HG02798 (cell line): ENCODE data around the gene KIZ.
"Not testable (repeated sequence)": the region's sequence is repeated elsewhere in the genome, so short reads cannot be mapped to it uniquely, and the experiment has no call there.

ENCODE experiments used
- ATAC-seq: cut with Tn5 transposase; IDR thresholded peaks from one replicate; pipeline ENCODE4 v1.9.1; 2021; ENCODE audit warnings: mild to moderate bottlenecking; ENCODE audit not compliant: unreplicated experiment, poor library complexity

The KIZ gene

DNA sequence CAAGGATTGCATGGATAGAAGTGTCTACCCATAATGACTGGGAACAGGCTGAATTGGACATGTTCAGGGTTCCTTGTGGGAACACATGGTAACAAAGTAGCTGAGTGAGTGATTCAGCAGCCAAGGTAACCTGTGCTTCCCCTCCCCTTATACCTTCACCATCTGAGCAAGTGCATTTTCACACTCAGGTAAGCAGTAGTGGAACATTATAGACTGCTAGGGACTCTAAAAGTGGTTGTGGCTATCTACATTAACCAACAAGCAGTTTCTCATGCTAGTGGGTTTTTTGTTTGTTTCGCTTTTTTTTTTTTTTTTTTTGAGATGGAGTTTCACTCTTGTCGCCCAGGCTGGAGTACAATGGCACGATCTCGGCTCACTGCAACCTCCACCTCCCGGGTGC lies 41.4 kb downstream of the KIZ start:
- no peak for ATAC-seq

DNA sequence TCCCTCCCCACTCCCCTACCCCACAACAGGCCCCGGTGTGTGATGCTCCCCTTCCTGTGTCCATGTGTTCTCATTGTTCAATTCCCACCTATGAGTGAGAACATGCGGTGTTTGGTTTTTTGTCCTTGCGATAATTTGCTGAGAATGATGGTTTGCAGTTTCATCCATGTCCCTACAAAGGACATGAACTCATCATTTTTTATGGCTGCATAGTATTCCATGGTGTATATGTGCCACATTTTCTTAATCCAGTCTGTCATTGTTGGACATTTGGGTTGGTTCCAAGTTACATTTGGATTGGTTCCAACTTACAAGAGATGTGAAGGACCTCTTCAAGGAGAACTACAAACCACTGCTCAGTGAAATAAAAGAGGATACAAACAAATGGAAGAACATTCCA lies 42.2 kb downstream of the KIZ start:
- not testable (repeated sequence) for ATAC-seq

DNA sequence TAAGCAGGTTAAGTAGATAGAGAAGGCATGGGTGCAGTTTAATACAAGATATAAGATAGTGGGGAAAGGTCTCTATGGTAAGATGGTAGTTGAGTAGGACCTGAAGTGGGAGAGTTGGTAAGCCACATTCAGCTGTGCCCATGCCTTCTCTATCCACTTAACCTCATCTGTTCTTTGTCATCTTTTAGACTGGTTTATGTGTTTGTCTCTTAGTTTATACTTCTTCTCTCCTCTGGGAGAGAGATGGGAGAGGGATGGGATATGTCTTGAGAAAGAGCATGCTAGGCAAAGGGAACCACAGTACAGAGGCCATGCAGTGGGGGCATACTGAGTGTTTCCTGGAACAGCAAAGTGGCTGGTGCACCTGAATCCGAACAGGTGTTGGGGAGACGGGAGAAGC lies 46.7 kb downstream of the KIZ start:
- ATAC-seq: no peak

DNA sequence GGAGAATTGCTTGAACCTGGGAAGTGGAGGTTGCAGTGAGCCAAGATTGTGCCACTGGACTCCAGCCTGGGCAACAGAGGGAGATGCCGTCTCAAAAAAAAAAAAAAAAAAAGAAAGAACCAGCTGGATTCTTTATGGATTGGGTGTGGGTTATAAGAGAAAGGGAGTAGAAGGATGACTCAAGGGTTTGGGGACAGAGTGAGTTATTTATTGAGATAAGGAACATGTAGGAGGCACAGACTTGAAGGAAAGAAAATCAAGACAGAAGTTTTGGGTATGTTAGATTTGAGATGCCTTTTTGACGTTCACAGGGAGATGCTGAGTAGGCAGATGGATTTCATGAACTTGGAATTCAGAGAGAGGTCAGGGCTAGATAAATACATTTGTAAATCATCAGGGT lies 47.6 kb downstream of the KIZ start:
- ATAC-seq: no peak

DNA sequence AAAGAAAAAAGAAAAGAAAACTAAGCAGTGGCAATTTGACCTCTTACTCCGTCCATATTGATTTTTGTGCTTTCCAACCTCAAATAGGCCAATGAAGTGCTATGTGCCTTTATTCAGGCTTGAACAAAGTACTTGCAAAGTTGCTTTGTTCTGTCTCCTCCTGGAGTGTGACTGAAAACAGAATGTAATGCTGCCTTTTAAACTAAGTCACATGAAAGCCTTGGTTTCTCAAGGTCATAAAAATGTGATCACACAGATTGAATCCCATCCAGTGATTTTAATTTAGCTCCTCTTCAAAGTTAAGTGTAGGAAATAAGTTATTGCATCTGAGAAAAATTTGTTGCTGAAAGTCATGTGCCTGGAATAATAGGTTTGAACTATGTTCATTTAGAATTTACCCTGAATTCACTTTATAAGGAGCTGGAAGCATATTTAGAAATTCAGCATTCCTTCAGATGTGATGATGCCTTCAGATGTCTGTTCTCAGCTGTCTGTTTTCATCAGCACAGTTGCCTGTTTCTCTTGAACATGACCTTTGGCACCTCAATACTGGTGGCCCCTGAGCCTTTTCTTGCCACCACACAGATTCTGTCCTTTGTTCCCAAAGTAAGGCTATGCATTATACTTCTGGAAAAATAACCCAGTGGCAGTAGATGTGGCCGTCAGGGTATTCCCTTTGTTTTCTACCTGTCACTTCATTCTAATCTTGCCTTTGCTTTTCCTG lies 48.8 kb downstream of the KIZ start:
- no peak for ATAC-seq

DNA sequence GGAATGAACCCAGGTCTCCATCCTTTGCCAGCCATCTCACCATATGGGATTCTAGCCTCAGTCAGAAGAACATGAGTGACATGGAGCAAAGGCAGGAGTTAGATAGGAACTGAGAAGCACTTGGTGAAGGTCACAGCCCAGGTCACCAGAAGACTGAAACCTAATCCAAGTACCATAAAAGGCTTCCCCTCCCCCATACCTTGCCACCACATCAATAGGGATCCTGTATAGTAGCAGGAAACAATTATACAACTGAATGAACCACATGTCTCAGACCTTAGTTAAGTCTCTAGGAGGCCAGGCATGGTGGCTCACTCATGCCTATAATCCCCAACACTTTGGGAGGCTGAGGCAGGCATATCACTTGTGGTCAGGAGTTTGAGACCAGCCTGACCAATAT lies 49.6 kb downstream of the KIZ start:
- ATAC-seq: no peak

DNA sequence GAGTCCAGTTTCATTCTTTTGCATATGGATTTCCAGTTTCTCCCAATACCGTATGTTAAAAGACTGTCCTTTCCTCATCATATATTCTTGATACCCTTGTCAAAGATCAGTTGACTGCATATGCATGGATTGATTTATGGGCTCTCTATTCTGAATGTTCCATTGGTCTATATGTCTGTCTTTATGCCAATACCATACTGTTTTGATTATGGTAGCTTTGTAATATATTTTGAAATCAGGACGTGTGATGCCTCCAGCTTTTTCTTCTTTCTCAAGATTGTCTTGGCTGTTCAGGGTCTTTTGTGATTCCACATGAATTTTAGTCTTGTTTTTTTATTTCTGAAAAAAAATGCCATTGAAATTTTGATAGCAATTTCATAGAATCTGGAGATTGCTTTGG lies 51.9 kb downstream of the KIZ start:
- no peak for ATAC-seq

DNA sequence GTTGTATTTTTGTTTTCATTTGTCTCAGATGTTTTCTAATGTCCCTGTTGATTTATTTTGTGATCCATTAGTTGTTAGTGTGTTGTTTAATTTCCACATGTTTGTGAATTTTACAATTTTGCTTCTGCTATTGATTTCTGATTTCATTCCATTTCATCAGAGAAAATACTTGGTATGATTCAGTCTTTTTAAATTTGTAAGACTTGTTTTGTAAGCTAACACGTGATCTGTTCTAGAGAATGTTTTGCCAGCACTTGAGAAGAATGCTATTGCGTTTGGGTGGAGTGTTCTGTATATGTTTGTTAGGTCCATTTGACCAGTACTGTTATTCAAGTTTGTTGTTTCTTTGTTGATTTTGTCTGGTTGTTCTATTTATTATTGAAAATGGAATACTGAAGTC lies 53.9 kb downstream of the KIZ start:
- no peak for ATAC-seq

DNA sequence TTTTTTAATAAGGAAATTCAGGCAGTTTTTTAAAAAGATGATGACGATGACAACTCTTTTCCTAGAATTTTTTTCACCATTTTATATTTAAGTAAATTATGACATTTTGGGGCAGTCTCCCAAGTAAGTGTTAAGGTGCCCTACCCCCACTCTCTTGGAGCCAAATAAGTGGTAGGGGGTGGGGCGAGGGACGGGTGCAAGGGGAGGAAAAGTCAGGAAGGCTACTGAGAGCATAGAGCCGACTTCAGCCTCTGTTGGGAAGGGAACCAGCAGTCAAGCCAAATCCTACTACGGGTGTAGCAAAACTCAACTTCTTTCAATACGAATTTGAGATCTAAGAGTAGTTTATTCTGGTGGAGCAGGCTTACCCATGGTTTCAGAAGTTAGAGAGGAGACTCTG lies 54.4 kb downstream of the KIZ start:
- no peak for ATAC-seq

DNA sequence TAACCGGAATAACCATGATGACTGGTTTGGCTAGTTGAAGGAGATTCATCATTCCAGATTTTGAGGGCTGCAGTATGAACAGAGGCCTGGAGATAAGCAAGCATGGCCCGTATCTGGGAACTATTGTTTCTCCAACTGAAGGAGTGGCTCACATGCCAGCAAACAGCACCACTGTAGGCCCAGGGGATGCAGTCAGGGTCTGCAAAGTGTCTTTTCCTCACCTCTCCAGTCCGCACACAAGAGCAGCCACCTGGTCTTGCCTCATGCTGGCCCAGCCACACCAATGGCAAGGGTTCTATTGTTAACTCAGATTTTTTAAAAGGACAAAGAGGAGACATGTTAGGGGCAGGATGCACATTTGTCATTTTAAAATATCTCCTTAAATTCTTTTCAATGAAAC lies 55.1 kb downstream of the KIZ start:
- ATAC-seq: no peak

DNA sequence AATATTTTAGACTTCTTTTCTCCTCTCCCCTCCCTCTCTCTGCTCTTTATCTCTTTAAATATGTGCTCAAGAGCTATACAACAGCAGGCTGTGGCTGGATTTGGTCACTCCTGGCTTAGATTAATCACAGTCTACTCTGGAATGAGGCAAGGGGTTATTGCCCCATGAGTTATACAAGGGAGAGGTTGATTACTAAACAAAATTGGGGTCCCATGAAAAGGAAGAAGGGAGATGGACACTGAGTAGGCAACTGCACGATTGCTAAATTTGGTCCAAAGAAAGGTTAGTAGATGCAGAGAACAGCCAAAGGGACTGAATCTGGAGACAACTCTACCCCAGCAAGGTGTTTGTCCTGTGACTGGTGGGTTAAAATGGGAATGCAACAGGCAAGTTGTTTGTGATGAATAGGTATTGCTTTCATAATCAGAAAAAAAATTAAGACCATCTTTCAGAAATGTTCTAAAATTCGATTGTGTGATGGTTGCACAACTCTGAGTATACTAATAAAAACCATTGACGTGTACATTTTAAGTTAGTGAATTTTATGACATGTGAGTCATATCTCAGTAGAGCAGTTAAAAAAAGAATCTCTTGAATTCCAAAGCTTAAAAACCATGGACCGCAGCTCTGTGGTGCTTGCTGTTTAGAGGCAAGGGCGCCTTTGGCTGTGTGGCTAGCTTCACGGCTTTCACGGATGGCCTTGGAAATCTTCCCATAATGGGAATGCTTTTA lies 57.1 kb downstream of the KIZ start:
- ATAC-seq: no peak

DNA sequence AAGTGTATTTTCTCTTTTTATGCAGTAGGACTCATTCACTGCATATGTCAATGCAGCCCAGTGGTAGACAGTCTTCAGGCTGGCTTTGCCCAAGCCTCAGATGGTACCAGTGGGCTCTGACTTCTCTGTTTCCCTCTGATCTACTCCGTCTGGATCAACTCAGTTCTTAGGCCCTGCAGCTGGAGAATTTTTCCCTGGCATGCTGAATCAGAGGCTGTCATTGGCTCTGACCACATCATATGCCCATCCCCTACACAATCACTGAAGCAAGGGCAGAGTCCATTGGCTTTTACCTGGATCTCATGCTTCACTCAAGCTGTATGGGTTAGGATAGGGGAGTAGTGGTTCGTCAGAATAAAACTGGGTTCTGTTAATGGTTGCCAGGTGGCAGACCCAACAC lies 57.8 kb downstream of the KIZ start:
- ATAC-seq: no peak

DNA sequence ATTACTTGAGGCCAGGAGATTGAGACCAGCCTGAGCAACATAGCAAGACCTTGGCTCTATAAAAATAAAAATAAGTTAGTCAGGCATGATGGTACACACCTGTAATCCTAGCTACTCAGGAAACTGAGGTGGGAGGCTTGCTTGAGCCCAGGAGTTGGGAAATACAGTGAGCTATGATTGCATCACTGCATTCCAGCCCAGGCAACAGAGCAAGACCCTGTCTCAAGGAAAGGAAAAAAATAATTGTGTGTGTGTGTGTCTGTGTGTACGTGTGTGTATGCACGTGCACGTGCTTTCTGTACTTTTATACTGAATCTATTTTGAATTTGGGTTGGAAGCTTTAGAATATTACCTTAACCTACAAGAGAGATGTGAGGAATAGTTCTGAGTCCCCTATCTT lies 58.9 kb downstream of the KIZ start:
- ATAC-seq: no peak

DNA sequence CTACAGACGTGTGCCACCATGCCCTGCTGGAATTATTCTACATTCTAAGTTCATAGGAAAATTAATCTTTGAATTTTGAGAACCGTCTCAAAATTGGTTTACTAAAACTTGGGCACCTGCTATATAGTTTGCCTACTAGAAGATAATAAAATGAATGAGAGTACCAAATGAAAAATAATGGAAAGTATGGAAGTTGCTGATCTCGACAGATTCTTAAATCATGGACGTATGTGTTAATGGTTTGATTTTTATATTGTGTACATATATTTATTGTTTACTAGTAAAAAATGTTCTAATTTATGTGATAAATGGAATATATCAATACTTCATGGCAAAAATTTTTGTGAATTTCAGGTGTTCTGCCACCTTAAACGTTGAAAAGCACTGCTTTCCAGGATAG lies 60.0 kb downstream of the KIZ start:
- no peak for ATAC-seq

DNA sequence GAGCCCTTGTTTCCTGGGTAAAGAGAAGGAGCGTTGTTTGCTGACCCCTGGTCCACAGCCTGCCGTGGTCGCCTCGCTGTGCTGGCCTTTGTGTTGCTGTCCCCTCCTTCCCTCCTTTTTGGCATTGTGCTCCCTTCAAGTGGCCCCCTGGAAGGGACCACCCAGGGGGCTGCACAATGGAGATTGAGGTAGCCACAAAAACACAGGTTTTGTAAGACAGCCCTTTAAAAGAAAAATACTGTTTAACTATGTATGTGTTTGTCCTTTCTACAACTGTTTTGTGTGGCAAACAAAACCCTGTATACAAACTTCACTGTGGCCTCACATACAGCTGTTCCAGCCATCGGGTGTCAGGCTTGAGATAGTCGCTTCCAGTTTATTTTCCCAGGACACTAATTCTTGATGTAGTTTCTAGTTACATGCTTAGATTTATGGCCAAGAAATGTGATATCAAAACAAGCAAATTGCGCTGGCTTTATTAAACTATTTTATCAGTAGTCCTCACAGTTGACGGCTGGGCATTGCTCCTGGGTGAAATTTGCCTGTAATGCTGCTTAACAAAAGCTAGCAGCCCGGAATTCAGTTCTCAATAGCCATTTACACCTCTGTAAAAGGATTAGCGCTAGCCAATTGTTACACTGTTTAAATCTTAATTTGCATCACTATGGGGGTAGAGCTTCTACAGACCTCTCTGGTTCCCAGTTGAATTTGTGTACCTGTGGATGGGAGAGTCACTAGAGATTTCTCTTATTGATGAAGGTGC lies 64.1 kb downstream of the KIZ start:
- no peak for ATAC-seq

DNA sequence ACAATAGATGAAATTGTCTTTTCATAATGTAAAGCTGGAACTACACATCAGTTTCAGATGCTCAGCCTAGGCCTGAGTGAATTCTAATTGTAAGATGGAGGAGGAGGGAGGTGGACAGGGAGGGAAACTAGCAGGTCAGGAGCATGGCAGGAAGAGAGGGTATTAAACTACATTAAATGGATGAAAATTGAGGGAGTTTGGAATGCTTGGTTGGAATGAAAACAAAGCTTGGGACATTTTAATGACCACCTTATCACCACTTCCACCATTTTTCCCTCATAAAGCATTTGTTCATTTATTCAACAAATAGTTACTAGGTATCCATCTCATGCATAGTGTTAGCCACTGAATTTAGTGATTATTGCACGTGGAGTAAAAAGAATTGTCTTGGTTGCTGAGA lies 65.0 kb downstream of the KIZ start:
- ATAC-seq: no peak

DNA sequence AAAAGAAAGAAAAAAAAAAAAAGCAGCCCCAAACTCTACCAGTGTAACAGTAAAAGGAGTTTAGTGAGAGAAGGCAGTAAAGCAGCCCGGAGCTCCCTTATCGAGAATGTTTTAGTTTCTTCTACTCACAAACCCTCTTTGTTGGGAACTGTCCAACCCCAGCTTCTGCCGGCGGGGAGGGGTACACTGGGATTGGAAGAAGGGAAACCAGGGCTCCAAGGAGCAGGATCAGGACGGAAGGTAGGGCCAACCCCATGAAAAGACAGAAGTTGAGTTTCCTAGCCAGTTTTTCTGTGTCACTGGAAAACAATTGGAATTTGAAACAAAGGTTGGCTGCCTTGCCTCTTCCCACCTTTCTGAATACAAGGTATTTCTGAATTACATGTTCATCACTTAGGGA lies 66.0 kb downstream of the KIZ start:
- ATAC-seq: no peak

DNA sequence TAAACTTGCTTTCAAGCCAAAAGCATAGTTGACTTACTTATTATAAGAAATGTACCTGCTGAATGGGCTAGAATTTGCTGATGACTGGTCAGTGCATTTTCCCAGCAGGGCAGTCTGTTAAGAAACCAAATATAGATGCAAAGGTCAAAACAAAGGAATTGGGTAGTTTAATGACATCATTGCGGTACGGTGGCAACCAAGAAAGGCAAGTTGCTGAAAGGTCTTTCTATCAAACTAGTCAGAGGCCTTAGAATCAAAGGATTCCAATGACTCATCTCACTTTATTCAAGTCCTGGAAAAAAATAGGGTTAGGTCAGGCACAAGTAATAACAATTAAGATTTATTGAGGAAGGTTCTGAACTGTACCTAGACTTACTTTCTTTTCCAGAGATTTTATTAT lies 76.4 kb downstream of the KIZ start:
- ATAC-seq: no peak

DNA sequence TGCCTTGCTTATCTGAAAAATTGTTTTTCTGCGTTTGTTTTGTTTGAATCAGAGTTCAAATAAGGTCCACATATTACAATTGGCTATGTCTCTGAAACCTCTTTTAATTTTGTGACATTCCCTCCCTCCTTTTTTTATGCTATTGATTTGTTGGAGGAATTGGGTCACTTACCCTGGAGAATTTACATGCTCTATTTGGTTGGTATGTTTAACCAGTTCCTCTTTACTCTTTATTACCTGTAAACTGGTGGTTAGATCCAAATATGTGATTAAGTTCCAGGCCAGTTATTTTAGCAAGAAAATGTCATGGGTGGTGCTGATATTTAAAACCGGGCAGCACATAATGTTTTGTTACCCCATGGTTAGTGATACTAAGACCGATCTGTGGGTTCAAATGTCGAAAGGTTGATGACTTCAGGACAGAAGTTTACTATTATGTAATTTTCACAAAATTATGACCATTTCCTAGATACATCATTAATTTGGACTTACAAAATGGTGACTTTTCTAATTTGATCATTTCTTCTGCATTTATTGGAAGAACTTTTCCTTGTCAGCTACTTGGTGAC lies 77.3 kb downstream of the KIZ start:
- no peak for ATAC-seq

DNA sequence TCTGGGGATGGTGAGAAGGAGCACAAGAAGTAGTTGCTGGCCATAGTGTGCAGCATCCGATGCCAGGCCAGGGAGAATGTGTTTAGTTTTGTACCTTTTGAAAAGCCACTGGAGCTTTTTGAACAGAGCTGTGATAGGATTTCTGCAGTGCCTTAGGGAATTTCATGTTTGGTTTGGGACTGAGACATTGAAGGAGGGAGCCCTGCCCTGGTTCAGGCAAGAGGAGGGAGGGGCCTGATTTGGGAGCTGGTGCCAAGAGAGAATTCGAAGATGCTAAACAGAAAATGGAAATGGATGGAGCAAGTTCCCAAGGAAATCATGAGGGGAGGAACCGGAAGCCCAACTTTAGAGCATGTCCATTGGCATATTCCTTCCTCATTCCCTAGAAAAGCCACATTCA lies 80.7 kb downstream of the KIZ start:
- ATAC-seq: no peak

DNA sequence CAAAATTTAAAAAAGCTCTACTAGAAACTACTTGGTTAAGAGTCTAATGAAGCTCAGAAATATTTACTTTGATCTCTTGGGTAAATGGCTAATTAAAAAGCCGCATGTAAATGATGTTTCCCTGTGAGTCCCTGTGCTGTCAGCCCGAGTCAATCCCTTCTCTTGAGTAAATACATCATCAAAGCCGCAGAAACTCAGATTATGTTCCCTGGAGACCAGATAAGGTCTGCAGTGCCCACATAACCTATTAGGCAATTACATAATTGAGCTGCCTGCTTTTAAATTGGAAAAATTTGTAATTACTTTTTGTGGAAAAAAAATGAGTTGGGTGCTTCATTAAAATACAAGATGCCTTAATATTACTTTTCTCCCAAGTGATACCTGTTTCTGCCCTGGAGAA lies 83.1 kb downstream of the KIZ start:
- ATAC-seq: no peak
